Epithelial cell of esophagus (primary cell): ENCODE data around the gene DNAJB9.

Source experiments
- DNase-seq: peaks from one replicate; pipeline ENCODE4 v3.0.0; 2010; ENCODE audit warnings: low read depth
- H3K4me3 ChIP-seq: 2 replicates; pipeline ENCODE4 v1.5.1; 2011; ENCODE audit warnings: mild to moderate bottlenecking, low read length, control low read depth
- CTCF ChIP-seq: IDR thresholded peaks from 2 replicates; pipeline ENCODE4 v1.5.1; 2011; ENCODE audit warnings: low read depth, mild to moderate bottlenecking, low read length, control low read depth, inconsistent platforms; ENCODE audit not compliant: insufficient read depth; ENCODE audit errors: missing control alignments

DNAJB9 gene

GRCh38 chr7:108614896-108615295 is 45.2 kb downstream of the DNAJB9 start:
- no peak for TF ChIP-seq CTCF
- H3K4me3 ChIP-seq: no peak overlapping the region
- no peak for DNase-seq

- no peak overlapping the region for H3K4me3 ChIP-seq
- DNase-seq: no peak
- no peak for TF ChIP-seq CTCF
Measured at GRCh38 chr7:108618056-108618455, 48.4 kb downstream of the DNAJB9 start.

- no peak for DNase-seq
- no peak for TF ChIP-seq CTCF
- no peak overlapping the region for H3K4me3 ChIP-seq
Measured at GRCh38 chr7:108623220-108623619, 53.5 kb downstream of the DNAJB9 start.
